Keratinocyte (primary cell): ENCODE results near the gene ZNF763.

ENCODE experiments used
- CTCF ChIP-seq, 3 experiments: IDR thresholded peaks in 1 of 3; conservative IDR thresholded peaks in 1 of 3; optimal IDR thresholded peaks in 1 of 3; 2 replicates in 2 of 3; 3 replicates in 1 of 3; pipeline versions ENCODE3 to v1.5.1; 2011; ENCODE audit warnings: low read length in 3 of 3, mild to moderate bottlenecking in 3 of 3, moderate library complexity in 2 of 3, control low read depth in 1 of 3, inconsistent platforms in 1 of 3; ENCODE audit not compliant: insufficient read depth in 2 of 3; ENCODE audit errors: extremely low read depth in 1 of 3
- EZH2 ChIP-seq: IDR thresholded peaks from one replicate; pipeline ENCODE4 v1.6.1; 2012; ENCODE audit warnings: inconsistent platforms, mild to moderate bottlenecking, low read length, moderate library complexity

- no peak for TF ChIP-seq CTCF (optimal IDR thresholded peaks at IDR 0.05 in 1 of 3, IDR thresholded peaks at IDR 0.05 in 1 of 3, conservative IDR thresholded peaks at IDR 0.05 in 1 of 3; ENCODE audit: extremely low read depth in 1 of 3, insufficient read depth in 2 of 3, low read length in 3 of 3)
- no peak for TF ChIP-seq EZH2
Observed at GRCh38 chr19:11986754-11987153, 21.9 kb downstream of the ZNF763 start.
